SK-N-SH (cell line): ENCODE results near the gene SLC35G2. TPM values are rescaled to one million over a fixed set of nuclear protein-coding genes. Genes with fewer than 3 reads are reported as not detected.

Experiments used
- CTCF ChIA-PET: fragments of 300-600, 350-600 bp; formaldehyde crosslinking; extraction: SDS; loops from one replicate; lab custom pipeline; 2021; lab: Yijun Ruan, JAX
- POLR2A ChIA-PET: fragments of 350-600 bp; sonication (Branson Sonifier 250); formaldehyde crosslinking; extraction: SDS; loops from one replicate; lab custom pipeline; 2020; ENCODE audit warnings: antibody characterized with exemption, inconsistent platforms; lab: Yijun Ruan, JAX
- DNase-seq: peaks from one replicate; pipeline ENCODE4 v3.0.0; 2012
- H2AFZ ChIP-seq: fragments of 200-600 bp; sonication (generic); 2 replicates; pipeline ENCODE4 v1.8.1; 2016; ENCODE audit warnings: antibody characterized with exemption, mild to moderate bottlenecking, low read depth
- H3F3A ChIP-seq: fragments of 200-600 bp; sonication (generic); replicated peaks from 2 replicates; pipeline ENCODE3; 2016; ENCODE audit warnings: antibody characterized with exemption, mild to moderate bottlenecking; ENCODE audit not compliant: insufficient read depth
- H3K27ac ChIP-seq, 2 experiments: fragments of 200-500 bp in 1 of 2; fragments of 200-600 bp in 1 of 2; sonication (Bioruptor generic) in 1 of 2; sonication (generic), shearing (Covaris generic) in 1 of 2; 2 replicates each; pipeline versions ENCODE4 v1.5.1 to v1.6.1; 2014 to 2016; ENCODE audit warnings: low read depth in 2 of 2, inconsistent platforms in 1 of 2, low read length in 1 of 2, mild to moderate bottlenecking in 1 of 2, mixed read lengths in 1 of 2
- H3K27me3 ChIP-seq: fragments of 200-600 bp; sonication (generic), shearing (Covaris generic); 2 replicates; pipeline ENCODE4 v1.6.1; 2016; ENCODE audit warnings: mixed run types; ENCODE audit not compliant: insufficient read depth
- H3K36me3 ChIP-seq, 2 experiments: fragments of 200-500 bp in 1 of 2; fragments of 200-600 bp in 1 of 2; sonication (Bioruptor generic) in 1 of 2; sonication (generic) in 1 of 2; replicated peaks in 1 of 2; 2 replicates each; pipeline versions ENCODE3 to v1.5.1; 2014 to 2016; ENCODE audit warnings: low read length in 1 of 2, mild to moderate bottlenecking in 1 of 2; ENCODE audit not compliant: insufficient read depth in 2 of 2, control insufficient read depth in 1 of 2
- H3K4me1 ChIP-seq, 2 experiments: fragments of 200-500 bp in 1 of 2; fragments of 200-600 bp in 1 of 2; sonication (Bioruptor generic) in 1 of 2; sonication (generic), shearing (Covaris generic) in 1 of 2; 2 replicates each; pipeline versions ENCODE4 v1.5.1 to v1.6.1; 2014 to 2016; ENCODE audit warnings: low read depth in 1 of 2, low read length in 1 of 2, mixed run types in 1 of 2; ENCODE audit not compliant: insufficient read depth in 2 of 2, control insufficient read depth in 1 of 2
- H3K4me2 ChIP-seq: fragments of 200-600 bp; sonication (generic), shearing (Covaris generic); 2 replicates; pipeline ENCODE4 v1.6.1; 2017; ENCODE audit warnings: mixed run types
- H3K4me3 ChIP-seq, 2 experiments: fragments of 200-500 bp in 1 of 2; fragments of 200-600 bp in 1 of 2; sonication (Bioruptor generic) in 1 of 2; sonication (generic), shearing (Covaris generic) in 1 of 2; 2 replicates each; pipeline versions ENCODE4 v1.5.1 to v1.8.1; 2014 to 2016; ENCODE audit warnings: low read depth in 2 of 2, inconsistent platforms in 1 of 2, low read length in 1 of 2, mild to moderate bottlenecking in 1 of 2, mixed read lengths in 1 of 2, moderate library complexity in 1 of 2
- H3K79me2 ChIP-seq: fragments of 200-600 bp; sonication (generic); 2 replicates; pipeline ENCODE4 v1.8.1; 2017; ENCODE audit warnings: mild to moderate bottlenecking; ENCODE audit not compliant: insufficient read depth
- H3K9ac ChIP-seq: fragments of 200-600 bp; sonication (generic); 2 replicates; pipeline ENCODE4 v1.6.1; 2017; ENCODE audit warnings: mixed run types
- H3K9me2 ChIP-seq: fragments of 200-600 bp; sonication (generic); 2 replicates; pipeline ENCODE4 v1.6.1; 2017; ENCODE audit warnings: mixed run types
- H3K9me3 ChIP-seq: fragments of 200-600 bp; sonication (generic); 2 replicates; pipeline ENCODE4 v1.6.1; 2017; ENCODE audit warnings: mixed run types, mild to moderate bottlenecking, moderate library complexity
- H4K20me1 ChIP-seq: fragments of 200-600 bp; sonication (generic); 2 replicates; pipeline ENCODE4 v1.6.1; 2017; ENCODE audit warnings: mild to moderate bottlenecking, mixed run types; ENCODE audit not compliant: insufficient read depth
- CHD2 ChIP-seq: fragments of 150-350 bp; IDR thresholded peaks from 2 replicates; pipeline ENCODE4 v1.6.1; 2018; ENCODE audit warnings: low read length; ENCODE audit not compliant: partially characterized antibody
- CTCF ChIP-seq: fragments of 200-600 bp; sonication (generic); IDR thresholded peaks from 2 replicates; pipeline ENCODE4 v1.6.1; 2017; ENCODE audit warnings: antibody characterized with exemption, mild to moderate bottlenecking, moderate library complexity
- ELF1 ChIP-seq: IDR thresholded peaks from 2 replicates; pipeline ENCODE4 v1.4.0; 2012
- EP300 ChIP-seq, 2 experiments: IDR thresholded peaks; 2 replicates each; pipeline versions ENCODE4 v1.4.0 to v1.6.1; 2012; ENCODE audit warnings: borderline replicate concordance in 1 of 2, low read depth in 1 of 2, low read length in 1 of 2
- EZH2phosphoT487 ChIP-seq: fragments of 200-600 bp; sonication (generic); IDR thresholded peaks from 2 replicates; pipeline ENCODE4 v1.6.1; 2017; ENCODE audit warnings: low read depth, mixed run types, mild to moderate bottlenecking, antibody characterized with exemption, moderate library complexity, borderline replicate concordance
- FOXJ3 ChIP-seq: sonication (generic); formaldehyde crosslinking; IDR thresholded peaks from 2 replicates; pipeline ENCODE4 v1.5.1; 2020; ENCODE audit warnings: mild to moderate bottlenecking, missing genetic modification reagents
- FOXM1 ChIP-seq: IDR thresholded peaks from 2 replicates; pipeline ENCODE4 v1.4.0; 2012; ENCODE audit warnings: low read depth, mild to moderate bottlenecking
- GATA2 ChIP-seq: sonication (generic); formaldehyde crosslinking; IDR thresholded peaks from 2 replicates; pipeline ENCODE4 v1.5.0; 2020; ENCODE audit warnings: mild to moderate bottlenecking, missing genetic modification reagents
- JUND ChIP-seq: IDR thresholded peaks from 2 replicates; pipeline ENCODE4 v1.4.0; 2012
- MAX ChIP-seq: IDR thresholded peaks from 2 replicates; pipeline ENCODE4 v1.4.0; 2012; ENCODE audit warnings: low read depth
- MEF2A ChIP-seq: IDR thresholded peaks from 2 replicates; pipeline ENCODE4 v1.4.0; 2012; ENCODE audit warnings: low read depth, borderline replicate concordance
- MXI1 ChIP-seq: IDR thresholded peaks from 2 replicates; pipeline ENCODE4 v1.6.1; 2012; ENCODE audit warnings: mild to moderate bottlenecking, low read depth, low read length, improper control_type of control experiment
- NFIC ChIP-seq: IDR thresholded peaks from 2 replicates; pipeline ENCODE4 v1.4.0; 2012; ENCODE audit warnings: borderline replicate concordance
- POLR2AphosphoS5 ChIP-seq: IDR thresholded peaks from 2 replicates; pipeline ENCODE4 v1.6.1; 2012; ENCODE audit warnings: low read depth, low read length
- RAD21 ChIP-seq: IDR thresholded peaks from 2 replicates; pipeline ENCODE4 v1.6.1; 2012; ENCODE audit warnings: mild to moderate bottlenecking, low read length
- RCOR1 ChIP-seq: fragments of 150-350 bp; IDR thresholded peaks from 2 replicates; pipeline ENCODE4 v1.6.1; 2017; ENCODE audit warnings: antibody characterized with exemption, low read length
- RFX5 ChIP-seq: IDR thresholded peaks from 2 replicates; pipeline ENCODE4 v1.6.1; 2012; ENCODE audit warnings: mild to moderate bottlenecking, improper control_type of control experiment, low read length
- RXRA ChIP-seq: IDR thresholded peaks from 2 replicates; pipeline ENCODE4 v1.4.0; 2012; ENCODE audit warnings: low read depth, mild to moderate bottlenecking, borderline replicate concordance
- SIN3A ChIP-seq: IDR thresholded peaks from 2 replicates; pipeline ENCODE4 v1.6.1; 2012; ENCODE audit warnings: low read depth, mild to moderate bottlenecking, low read length, moderate library complexity, borderline replicate concordance
- SMC3 ChIP-seq: IDR thresholded peaks from 2 replicates; pipeline ENCODE4 v1.6.1; 2012; ENCODE audit warnings: low read depth, low read length, improper control_type of control experiment
- TAF1 ChIP-seq: IDR thresholded peaks from 2 replicates; pipeline ENCODE4 v1.6.1; 2012; ENCODE audit warnings: low read depth, mild to moderate bottlenecking, low read length, moderate library complexity, borderline replicate concordance
- TCF12 ChIP-seq: IDR thresholded peaks from 2 replicates; pipeline ENCODE4 v1.4.0; 2012
- TEAD4 ChIP-seq: IDR thresholded peaks from 2 replicates; pipeline ENCODE4 v1.4.0; 2012; ENCODE audit warnings: mild to moderate bottlenecking, borderline replicate concordance; ENCODE audit not compliant: insufficient read depth
- USF1 ChIP-seq: IDR thresholded peaks from 2 replicates; pipeline ENCODE4 v1.4.0; 2012; ENCODE audit warnings: low read depth, borderline replicate concordance
- USF2 ChIP-seq: fragments of 150-350 bp; IDR thresholded peaks from 2 replicates; pipeline ENCODE4 v1.6.1; 2017; ENCODE audit warnings: antibody characterized with exemption, low read length, low read depth, borderline replicate concordance
- YY1 ChIP-seq: IDR thresholded peaks from 2 replicates; pipeline ENCODE4 v1.4.0; 2012; ENCODE audit warnings: low read depth, mild to moderate bottlenecking
- ZBTB33 ChIP-seq: IDR thresholded peaks from 2 replicates; pipeline ENCODE4 v1.4.0; 2012; ENCODE audit warnings: low read depth, borderline replicate concordance
- whole genome bisulfite sequencing: methylation state at CpG from one replicate; pipeline ENCODE4 v1.1.6; 2017; ENCODE audit warnings: low lambda C conversion rate; 5-methylcytosine and 5-hydroxymethylcytosine counted together
- polyA plus RNA-seq, 3 experiments: library from polyadenylated mRNA; depleted of rRNA; stranded (reverse); fragments of >200 nt; gene quantifications; 2 replicates each; pipeline ENCODE4 v1.2.3, GENCODE V29; 2012

SLC35G2 gene
- polyA plus RNA-seq, 1 of the 3 experiments (the other 2 are of a cell fraction) = 9.7 TPM

- H3F3A ChIP-seq = peaks cover 19% of the 10 kb centered on the region
- ChIA-PET POLR2A (no interaction called here), CTCF (interaction anchor here (0.7 to 1.4 kb wide), 3 partner anchors 24 to 194 kb away, joined by 3 to 4 read pairs (median 3); no protein-coding TSS in a partner anchor)
- H2AFZ ChIP-seq = no peak overlapping the region
- peaks cover 5 to 8% of the 10 kb centered on the region in 2 experiments for H3K36me3 ChIP-seq
- peak overlapping the region; percentile 39 for H3K4me2 ChIP-seq
- peak overlapping the region; percentile 53 to 63; a peak in 3 of 4 replicates for H3K27ac ChIP-seq
- no peaks in the 10 kb centered on the region for H3K9me2 ChIP-seq
- no peaks in the 10 kb centered on the region for H3K27me3 ChIP-seq
- H3K4me1 ChIP-seq = peaks cover 10 to 67% of the 10 kb centered on the region in 2 experiments; a peak in 3 of 4 replicates
- no peaks in the 10 kb centered on the region; the same call in 1 of the 2 replicates for H4K20me1 ChIP-seq
- H3K4me3 ChIP-seq = no peak overlapping the region
- peak overlapping the region; percentile 11; the same call in 1 of the 2 replicates for H3K9ac ChIP-seq
- 17% methylated on average over 1 of the region's 1 CpG for WGBS
- H3K79me2 ChIP-seq = peaks cover 64% of the 10 kb centered on the region
- no peaks in the 10 kb centered on the region for H3K9me3 ChIP-seq
- no peak for DNase-seq
- TF ChIP-seq RXRA (peak; percentile 7; the same call in 1 of the 2 replicates), RAD21 (no peak), NFIC (no peak), POLR2AphosphoS5 (no peak), EP300 (IDR thresholded peaks at IDR 0.05; ENCODE audit: borderline replicate concordance in 1 of 2, low read depth in 1 of 2, low read length in 1 of 2) (peak in 1 of 2 experiments; percentile 53; a peak in 1 of 4 replicates), CTCF (no peak), ZBTB33 (no peak; the same call in 1 of the 2 replicates), TEAD4 (no peak), MAX (no peak), SMC3 (no peak), TAF1 (no peak), RCOR1 (no peak), RFX5 (no peak), USF1 (no peak), ELF1 (no peak), MEF2A (0 out of 2 replicates have a peak, but pooled peaks have one; percentile 5), TCF12 (peak; percentile 68), YY1 (no peak; the same call in 1 of the 2 replicates), SIN3A (no peak), CHD2 (no peak), EZH2phosphoT487 (no peak), FOXM1 (peak; percentile 73), MXI1 (no peak), GATA2 (CRISPR knock-in tag) (no peak), FOXJ3 (CRISPR knock-in tag) (no peak), USF2 (no peak), JUND (peak; percentile 74)
Observed at GRCh38 chr3:136838641-136839555, 20.0 kb downstream of the SLC35G2 start.
